ENCODE measurements around the gene FRMD5. TPM values are rescaled to one million over a fixed set of nuclear protein-coding genes. Genes with fewer than 3 reads are reported as not detected.
"Not testable (repeated sequence)": the region's sequence is repeated elsewhere in the genome, so short reads cannot be mapped to it uniquely, and the experiment has no call there.

Gene FRMD5
- polyA plus RNA-seq, 1 donor from 2014 or later, result 25.8 TPM

- Histone ChIP-seq H2AFZ (ENCODE audit: low read depth, low read length) (no peak overlapping the region), H3F3A (ENCODE audit: insufficient read depth, low read length, poor library complexity, severe bottlenecking) (no peaks in the 10 kb centered on the region), H3K4me3 (ENCODE audit: low read length) (no peak overlapping the region), H3K9me3 (ENCODE audit: low read length) (no peaks in the 10 kb centered on the region), H4K20me1 (ENCODE audit: insufficient read depth) (no peaks in the 10 kb centered on the region), H3K27ac (ENCODE audit: low read length) (no peak overlapping the region), H3K27me3 (ENCODE audit: insufficient read depth, low read depth, low read length) (no peaks in the 10 kb centered on the region), H3K36me3 (ENCODE audit: insufficient read depth, low read length) (no peaks in the 10 kb centered on the region), H3K79me2 (replicated peaks; ENCODE audit: insufficient read depth, low read length) (no peaks in the 10 kb centered on the region), H3K9me2 (ENCODE audit: insufficient read depth, low read length) (no peaks in the 10 kb centered on the region), H3K9ac (ENCODE audit: low read length) (no peak overlapping the region), H3K4me2 (ENCODE audit: low read length) (no peak overlapping the region)
- TF ChIP-seq CTCF (IDR thresholded peaks at IDR 0.05; ENCODE audit: poor library complexity, severe bottlenecking) (no peak), REST (IDR thresholded peaks at IDR 0.05; ENCODE audit: borderline replicate concordance) (no peak), EZH2 (IDR thresholded peaks at IDR 0.05; ENCODE audit: borderline replicate concordance, insufficient read depth, low read length, poor library complexity, severe bottlenecking) (no peak), POLR2AphosphoS5 (IDR thresholded peaks at IDR 0.05) (no peak), MXI1 (conservative IDR thresholded peaks at IDR 0.05; ENCODE audit: poor library complexity, severe bottlenecking) (no peak), TAF1 (IDR thresholded peaks at IDR 0.05; ENCODE audit: low read depth) (no peak), RAD21 (conservative IDR thresholded peaks at IDR 0.05) (no peak), SMC3 (conservative IDR thresholded peaks at IDR 0.05; ENCODE audit: poor library complexity) (no peak), EP300 (conservative IDR thresholded peaks at IDR 0.05; ENCODE audit: poor library complexity, severe bottlenecking) (no peak)
These were observed 161.2 kb downstream of the FRMD5 start for GRCh38 chr15:44033894-44034293.

- not testable (repeated sequence) for H3K79me2 ChIP-seq (replicated peaks; ENCODE audit: insufficient read depth, low read length); H3K4me2 ChIP-seq (ENCODE audit: low read length); H3K4me3 ChIP-seq (ENCODE audit: low read length); H3K9me3 ChIP-seq (ENCODE audit: low read length); H3F3A ChIP-seq (ENCODE audit: insufficient read depth, low read length, poor library complexity, severe bottlenecking); H3K9me2 ChIP-seq (ENCODE audit: insufficient read depth, low read length); H3K27me3 ChIP-seq (ENCODE audit: insufficient read depth, low read depth, low read length); H2AFZ ChIP-seq (ENCODE audit: low read depth, low read length); H4K20me1 ChIP-seq (ENCODE audit: insufficient read depth); H3K36me3 ChIP-seq (ENCODE audit: insufficient read depth, low read length); H3K9ac ChIP-seq (ENCODE audit: low read length); H3K27ac ChIP-seq (ENCODE audit: low read length)
These were observed 162.3 kb downstream of the FRMD5 start for GRCh38 chr15:44032820-44033219.

GRCh38 chr15:44029940-44030568, 165.0 kb downstream of the FRMD5 start:
- no peaks in the 10 kb centered on the region for H3K9me2 ChIP-seq (ENCODE audit: insufficient read depth, low read length)
- H2AFZ ChIP-seq (ENCODE audit: low read depth, low read length), result no peak overlapping the region
- no peaks in the 10 kb centered on the region for H3K36me3 ChIP-seq (ENCODE audit: insufficient read depth, low read length)
- H3K9ac ChIP-seq (ENCODE audit: low read length), result no peak overlapping the region
- no peak overlapping the region for H3K27ac ChIP-seq (ENCODE audit: low read length)
- H3K4me2 ChIP-seq (ENCODE audit: low read length), result no peak overlapping the region
- no peaks in the 10 kb centered on the region for H3F3A ChIP-seq (ENCODE audit: insufficient read depth, low read length, poor library complexity, severe bottlenecking)
- no peaks in the 10 kb centered on the region for H3K9me3 ChIP-seq (ENCODE audit: low read length)
- H3K79me2 ChIP-seq (replicated peaks; ENCODE audit: insufficient read depth, low read length), result no peaks in the 10 kb centered on the region
- no peak overlapping the region for H3K4me3 ChIP-seq (ENCODE audit: low read length)
- H3K27me3 ChIP-seq (ENCODE audit: insufficient read depth, low read depth, low read length), result no peaks in the 10 kb centered on the region
- H4K20me1 ChIP-seq (ENCODE audit: insufficient read depth), result no peaks in the 10 kb centered on the region
- no peak for TF ChIP-seq TAF1 (IDR thresholded peaks at IDR 0.05; ENCODE audit: low read depth)
- TF ChIP-seq EZH2 (IDR thresholded peaks at IDR 0.05; ENCODE audit: borderline replicate concordance, insufficient read depth, low read length, poor library complexity, severe bottlenecking), result no peak
- no peak for TF ChIP-seq MXI1 (conservative IDR thresholded peaks at IDR 0.05; ENCODE audit: poor library complexity, severe bottlenecking)
- no peak for TF ChIP-seq EP300 (conservative IDR thresholded peaks at IDR 0.05; ENCODE audit: poor library complexity, severe bottlenecking)
- no peak for TF ChIP-seq REST (IDR thresholded peaks at IDR 0.05; ENCODE audit: borderline replicate concordance)
- no peak for TF ChIP-seq RAD21 (conservative IDR thresholded peaks at IDR 0.05)
- TF ChIP-seq SMC3 (conservative IDR thresholded peaks at IDR 0.05; ENCODE audit: poor library complexity), result no peak
- TF ChIP-seq POLR2AphosphoS5 (IDR thresholded peaks at IDR 0.05), result no peak
- no peak for TF ChIP-seq CTCF (IDR thresholded peaks at IDR 0.05; ENCODE audit: poor library complexity, severe bottlenecking)

Measured in neural cell (in vitro differentiated cells).